Activated T-helper 17 cell treated with anti-CD3 and anti-CD28 coated beads, Interleukin-2, amount 50 U/mL, for 72 hours (primary cell): ENCODE data around the gene SP140L. TPM values are rescaled to one million over a fixed set of nuclear protein-coding genes. Genes with fewer than 3 reads are reported as not detected.
A peak's percentile ranks its signal among the peaks of the same experiment; 100 is the strongest.
"Not testable (repeated sequence)": the region's sequence is repeated elsewhere in the genome, so short reads cannot be mapped to it uniquely, and the experiment has no call there.

Experiments
- ATAC-seq: fragments of 150-1000 bp; cut with Tn5 transposase; replicated peaks from 2 replicates; pipeline ENCODE4 v1.10.0; 2021; ENCODE audit warnings: mild to moderate bottlenecking, moderate library complexity
- H3K27ac Mint-ChIP-seq: one replicate; pipeline ENCODE4 v1.8.0; 2022; ENCODE audit warnings: mixed read lengths
- H3K27me3 Mint-ChIP-seq: one replicate; pipeline ENCODE4 v1.8.0; 2022; ENCODE audit warnings: mixed read lengths
- H3K36me3 Mint-ChIP-seq: one replicate; pipeline ENCODE4 v1.8.0; 2022; ENCODE audit warnings: low read depth, mild to moderate bottlenecking, mixed read lengths
- H3K4me1 Mint-ChIP-seq: one replicate; pipeline ENCODE4 v1.8.0; 2022; ENCODE audit warnings: mixed read lengths
- H3K4me3 Mint-ChIP-seq: one replicate; pipeline ENCODE4 v1.8.0; 2022; ENCODE audit warnings: mild to moderate bottlenecking, mixed read lengths
- H3K9me3 Mint-ChIP-seq: one replicate; pipeline ENCODE4 v1.8.0; 2022; ENCODE audit warnings: mixed read lengths
- total RNA-seq, 2 donors: library from RNA; stranded (reverse); gene quantifications; one replicate each; pipeline ENCODE4 v1.2.3, GENCODE V29; 2022

SP140L gene
- 10 to 100 TPM; 45.1 to 70.4 TPM for total RNA-seq

- H3K36me3 Mint-ChIP-seq: peaks cover 47% of the 10 kb centered on the region
- H3K4me1 Mint-ChIP-seq: peaks cover 44% of the 10 kb centered on the region
- H3K27ac Mint-ChIP-seq: peak within 1 kb of the TSS; percentile 99
- ATAC-seq: peak; percentile 98
- no peaks in the 10 kb centered on the region for H3K27me3 Mint-ChIP-seq
- H3K9me3 Mint-ChIP-seq: no peaks in the 10 kb centered on the region
- peak within 1 kb of the TSS; percentile 100 for H3K4me3 Mint-ChIP-seq
Measured at GRCh38 chr2:230326453-230327417, at the start of gene SP140L. TSS of gene SP140L (plus strand) at chr2:230327193. CDS start at chr2:230327270, 77 bp downstream.

DNA sequence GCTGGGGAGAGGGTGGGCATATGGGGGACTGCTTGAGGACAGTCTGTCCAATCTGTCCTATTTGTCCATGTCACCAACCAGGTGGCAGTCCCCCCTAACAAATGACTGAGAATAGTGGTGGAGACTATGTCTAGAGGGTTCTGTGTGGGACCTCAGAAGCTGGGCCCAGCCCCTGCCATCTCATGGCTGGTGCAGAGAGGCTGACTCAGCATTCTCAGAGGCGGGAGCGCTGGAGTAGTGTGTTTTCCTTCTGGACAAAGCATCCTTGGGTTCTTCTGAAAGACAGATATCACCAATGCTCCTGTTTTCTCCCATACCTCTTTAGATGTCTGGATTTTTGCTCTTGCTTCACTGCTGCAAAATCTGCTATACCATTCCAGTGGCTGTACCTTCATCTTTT, 44.1 kb upstream of the SP140L start:
- H3K36me3 Mint-ChIP-seq: peaks cover 70% of the 10 kb centered on the region
- no peaks in the 10 kb centered on the region for H3K9me3 Mint-ChIP-seq
- no peak overlapping the region for H3K27ac Mint-ChIP-seq
- ATAC-seq: no peak
- no peaks in the 10 kb centered on the region for H3K27me3 Mint-ChIP-seq
- peaks cover 3% of the 10 kb centered on the region for H3K4me1 Mint-ChIP-seq
- H3K4me3 Mint-ChIP-seq: no peak overlapping the region

GRCh38 chr2:230286048-230286447, 40.9 kb upstream of the SP140L start:
- Mint-ChIP-seq H3K27ac (no peak overlapping the region), H3K36me3 (peaks cover 71% of the 10 kb centered on the region), H3K9me3 (no peaks in the 10 kb centered on the region), H3K4me1 (peaks cover 15% of the 10 kb centered on the region), H3K27me3 (no peaks in the 10 kb centered on the region), H3K4me3 (no peak overlapping the region)
- ATAC-seq: no peak

DNA sequence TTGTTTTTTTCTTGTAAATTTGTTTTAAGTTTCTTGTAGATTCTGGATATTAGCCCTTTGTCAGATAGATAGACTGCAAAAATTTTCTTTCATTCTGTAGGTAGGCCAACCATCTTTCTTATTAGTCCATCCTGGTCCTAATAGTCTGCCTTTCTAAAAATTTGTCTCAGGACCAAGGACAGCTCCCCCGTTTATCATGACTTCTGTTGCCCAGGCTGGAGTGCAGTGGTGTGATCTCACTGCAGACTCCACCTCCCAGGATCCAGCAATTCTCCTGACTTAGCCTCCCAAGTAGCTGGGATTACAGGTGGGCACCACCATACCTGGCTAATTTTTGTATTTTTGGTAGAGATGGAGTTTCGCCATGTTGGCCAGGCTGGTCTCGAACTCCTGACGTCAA, 37.7 kb upstream of the SP140L start:
- H3K27me3 Mint-ChIP-seq, H3K9me3 Mint-ChIP-seq, ATAC-seq, H3K4me3 Mint-ChIP-seq, H3K27ac Mint-ChIP-seq: not testable (repeated sequence)
- Mint-ChIP-seq H3K4me1 (peaks cover 26% of the 10 kb centered on the region), H3K36me3 (peaks cover 95% of the 10 kb centered on the region)

DNA sequence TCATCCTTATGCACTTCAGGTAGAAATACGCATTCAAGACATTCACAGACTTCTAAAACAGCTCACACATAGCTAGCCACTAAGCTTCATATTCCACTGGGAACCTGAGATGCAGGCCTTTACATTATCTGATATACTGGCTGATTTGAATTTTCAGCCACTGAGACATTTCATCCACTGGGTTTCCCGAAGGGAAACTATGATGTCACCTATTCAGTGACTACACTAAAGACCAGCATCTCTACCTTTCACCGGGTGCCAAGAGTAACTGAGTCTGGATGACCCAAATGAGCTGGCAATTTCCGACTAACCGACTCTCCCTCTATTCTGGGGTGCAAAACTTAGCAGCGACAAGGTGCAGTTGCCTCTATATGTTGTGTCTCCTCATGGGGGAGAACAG, 31.8 kb upstream of the SP140L start:
- Mint-ChIP-seq H3K4me1 (peaks cover 12% of the 10 kb centered on the region), H3K36me3 (peaks cover 100% of the 10 kb centered on the region), H3K9me3 (no peaks in the 10 kb centered on the region), H3K4me3 (no peak overlapping the region), H3K27me3 (no peaks in the 10 kb centered on the region), H3K27ac (no peak overlapping the region)
- ATAC-seq: no peak

GRCh38 chr2:230296917-230297316, 30.1 kb upstream of the SP140L start:
- Mint-ChIP-seq H3K4me1 (peaks cover 12% of the 10 kb centered on the region), H3K27ac (no peak overlapping the region), H3K4me3 (no peak overlapping the region), H3K27me3 (no peaks in the 10 kb centered on the region), H3K36me3 (peaks cover 100% of the 10 kb centered on the region), H3K9me3 (peaks cover 4% of the 10 kb centered on the region)
- ATAC-seq: no peak

DNA sequence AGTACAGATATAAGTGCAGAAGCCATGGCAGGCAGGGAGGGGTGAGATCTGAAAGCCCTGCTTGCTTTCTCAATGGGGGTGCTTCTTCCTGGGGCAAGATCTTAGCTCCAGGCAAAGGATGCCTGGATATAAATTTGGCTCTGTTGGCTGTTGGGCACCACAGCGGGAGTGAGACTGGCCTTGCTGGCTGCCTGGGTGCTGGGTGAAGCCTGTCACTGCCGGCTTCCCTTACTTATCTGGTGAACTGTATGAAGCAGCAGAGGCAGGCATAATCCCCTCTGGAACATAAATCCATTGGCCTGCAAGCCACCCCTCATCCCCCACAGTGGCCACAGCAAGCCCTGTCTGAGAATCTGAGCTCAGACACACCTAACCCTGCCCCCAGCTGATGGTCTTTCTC, 27.4 kb upstream of the SP140L start:
- Mint-ChIP-seq H3K27me3 (no peaks in the 10 kb centered on the region), H3K27ac (no peak overlapping the region), H3K9me3 (peaks cover 11% of the 10 kb centered on the region), H3K36me3 (peaks cover 82% of the 10 kb centered on the region), H3K4me3 (no peak overlapping the region), H3K4me1 (peaks cover 7% of the 10 kb centered on the region)
- ATAC-seq: no peak

DNA sequence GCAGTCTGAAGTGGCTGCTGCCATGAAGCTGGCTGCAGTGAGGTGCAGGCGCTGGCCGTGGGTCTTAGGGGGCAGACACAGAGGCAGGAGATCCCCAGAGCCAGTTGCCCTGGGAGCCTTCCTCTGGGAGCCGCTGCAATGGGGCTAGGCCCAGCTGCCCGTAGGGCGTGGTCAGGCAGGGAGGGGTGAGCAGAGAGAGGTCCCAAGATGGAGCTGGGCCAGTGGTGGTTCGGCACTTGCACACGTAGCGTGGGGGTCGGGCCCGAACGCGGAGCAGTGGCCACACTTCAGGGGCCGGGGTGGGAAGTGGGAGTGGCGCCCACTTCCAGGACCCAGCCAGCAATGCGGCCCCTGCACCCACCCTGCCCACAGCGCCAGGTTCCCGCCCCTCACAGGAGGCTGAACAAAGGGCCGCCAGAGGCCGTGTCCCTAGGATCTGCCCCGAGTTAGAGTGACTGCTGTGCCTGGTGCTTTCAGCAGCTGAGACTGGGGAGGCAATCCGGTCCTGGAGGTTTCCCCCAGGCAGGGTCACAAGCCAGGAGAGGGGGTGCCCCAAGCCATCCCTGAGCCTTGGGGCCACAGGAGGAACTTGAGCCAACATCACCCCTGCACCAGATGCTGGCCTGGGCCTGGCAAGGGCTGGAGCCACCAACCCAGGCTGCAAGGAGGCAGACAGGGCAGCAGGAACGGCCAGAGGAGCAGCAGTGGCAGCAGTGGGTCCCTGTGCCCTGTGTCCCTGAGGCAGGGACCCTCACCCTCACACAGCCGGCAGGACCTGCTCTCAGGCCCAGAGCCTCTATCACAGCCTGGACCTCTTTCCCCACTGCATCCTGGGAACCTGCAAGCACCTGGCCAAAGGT, 21.3 kb upstream of the SP140L start:
- Mint-ChIP-seq H3K9me3 (peaks cover 11% of the 10 kb centered on the region), H3K36me3 (peaks cover 43% of the 10 kb centered on the region), H3K4me3 (no peak overlapping the region), H3K27me3 (no peaks in the 10 kb centered on the region), H3K27ac (no peak overlapping the region), H3K4me1 (peaks cover 7% of the 10 kb centered on the region)
- no peak for ATAC-seq

DNA sequence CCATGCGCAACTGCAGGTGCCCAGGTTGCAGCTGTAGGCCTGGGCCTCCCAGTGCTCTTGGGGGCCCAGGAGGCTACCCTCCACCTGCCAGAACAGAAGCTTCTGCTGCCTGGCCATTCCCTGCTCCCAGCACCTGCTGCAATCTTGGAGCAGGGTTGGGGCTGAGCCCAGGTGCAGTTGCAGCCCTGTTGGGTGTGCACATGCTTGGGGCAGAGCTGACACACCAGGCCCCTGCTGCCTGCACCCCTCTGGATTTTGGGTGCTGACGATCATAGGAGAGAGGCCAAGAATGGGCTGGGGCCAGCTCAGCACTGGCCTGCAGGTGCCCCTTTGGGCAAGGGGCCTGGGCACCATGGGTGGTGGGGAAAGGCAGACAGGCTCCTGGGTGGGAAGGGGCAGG, 20.5 kb upstream of the SP140L start:
- Mint-ChIP-seq H3K4me3 (no peak overlapping the region), H3K36me3 (peaks cover 36% of the 10 kb centered on the region), H3K4me1 (peaks cover 7% of the 10 kb centered on the region), H3K27ac (peak overlapping the region; percentile 70), H3K9me3 (peaks cover 11% of the 10 kb centered on the region), H3K27me3 (no peaks in the 10 kb centered on the region)
- ATAC-seq: no peak

DNA sequence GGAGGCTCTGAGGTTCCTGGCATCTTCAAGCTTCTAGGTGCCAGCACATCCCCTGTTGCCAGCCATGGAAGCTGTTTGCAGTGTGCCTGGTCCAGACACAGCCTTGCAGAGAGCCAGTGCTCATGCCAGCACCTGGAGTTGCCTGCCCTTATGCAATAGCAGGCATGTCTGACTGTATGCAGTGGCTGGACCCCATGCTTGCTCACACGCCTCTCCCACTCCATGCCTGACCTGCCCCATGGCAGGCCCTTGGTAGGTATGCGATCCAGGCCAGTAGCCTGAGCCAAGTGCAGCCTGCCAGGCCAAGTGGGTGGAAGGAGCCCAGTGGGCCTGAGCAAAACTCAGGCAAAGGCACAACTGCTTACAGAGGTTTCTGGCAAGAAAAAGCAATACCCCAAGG, 19.5 kb upstream of the SP140L start:
- Mint-ChIP-seq H3K9me3 (peaks cover 8% of the 10 kb centered on the region), H3K4me3 (no peak overlapping the region), H3K27ac (no peak overlapping the region), H3K4me1 (peaks cover 7% of the 10 kb centered on the region), H3K27me3 (no peaks in the 10 kb centered on the region), H3K36me3 (peaks cover 43% of the 10 kb centered on the region)
- no peak for ATAC-seq

DNA sequence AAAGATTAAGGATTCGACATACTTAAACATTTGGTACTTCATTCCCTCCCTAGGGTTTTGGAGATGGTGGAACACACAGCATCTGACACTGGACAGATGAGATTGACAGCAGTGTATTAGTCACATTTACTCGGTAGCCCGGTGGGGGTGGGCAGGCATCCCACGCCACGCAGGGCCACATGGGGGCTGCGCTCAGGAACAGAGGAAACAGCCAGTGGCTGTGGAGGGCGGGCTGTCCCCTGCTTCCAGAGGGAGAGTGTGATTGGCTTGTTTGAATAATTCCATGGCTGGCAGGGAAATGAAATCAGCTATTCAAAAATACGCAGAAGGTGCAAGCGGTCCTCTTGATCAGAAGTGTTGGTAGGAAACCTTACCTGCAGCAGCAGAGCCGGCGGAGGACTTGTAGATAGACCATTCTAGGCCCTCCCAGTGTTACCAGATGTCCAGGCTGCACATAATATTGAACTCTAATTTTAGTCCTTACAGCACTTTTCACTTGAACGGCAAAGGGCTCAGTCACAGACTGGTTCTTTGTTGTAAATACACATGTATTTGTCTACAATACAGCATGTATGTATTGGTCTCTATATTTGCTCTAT, 18.5 kb upstream of the SP140L start:
- Mint-ChIP-seq H3K27ac (no peak overlapping the region), H3K9me3 (no peaks in the 10 kb centered on the region), H3K4me3 (no peak overlapping the region), H3K4me1 (no peaks in the 10 kb centered on the region), H3K27me3 (no peaks in the 10 kb centered on the region), H3K36me3 (peaks cover 45% of the 10 kb centered on the region)
- ATAC-seq: no peak

DNA sequence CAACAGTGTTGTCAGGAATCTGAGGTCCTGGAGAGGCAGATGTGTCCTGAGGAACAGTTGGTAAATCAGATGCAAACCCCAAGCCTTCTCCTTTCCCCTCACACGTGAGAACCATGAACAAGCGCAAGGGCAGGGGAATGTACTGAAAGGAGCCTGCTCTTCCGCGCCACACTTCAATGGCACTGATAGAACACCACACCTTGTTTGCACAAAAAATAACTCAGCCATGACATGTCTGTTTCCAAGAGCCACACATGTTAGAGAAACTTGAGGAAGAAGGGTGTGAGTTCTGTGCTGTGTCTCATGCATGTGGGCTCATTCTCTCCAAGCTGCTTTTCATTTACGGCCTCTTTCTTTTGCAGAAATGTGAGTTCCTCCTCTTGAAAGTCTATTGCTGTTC, 16.2 kb upstream of the SP140L start:
- H3K36me3 Mint-ChIP-seq: peaks cover 53% of the 10 kb centered on the region
- H3K27ac Mint-ChIP-seq, H3K27me3 Mint-ChIP-seq, H3K4me1 Mint-ChIP-seq, H3K4me3 Mint-ChIP-seq, ATAC-seq, H3K9me3 Mint-ChIP-seq: not testable (repeated sequence)

- H3K36me3 Mint-ChIP-seq: peaks cover 57% of the 10 kb centered on the region
- H3K9me3 Mint-ChIP-seq, ATAC-seq, H3K4me1 Mint-ChIP-seq, H3K27me3 Mint-ChIP-seq, H3K27ac Mint-ChIP-seq, H3K4me3 Mint-ChIP-seq: not testable (repeated sequence)
Measured at GRCh38 chr2:230311634-230312033, 15.4 kb upstream of the SP140L start.

DNA sequence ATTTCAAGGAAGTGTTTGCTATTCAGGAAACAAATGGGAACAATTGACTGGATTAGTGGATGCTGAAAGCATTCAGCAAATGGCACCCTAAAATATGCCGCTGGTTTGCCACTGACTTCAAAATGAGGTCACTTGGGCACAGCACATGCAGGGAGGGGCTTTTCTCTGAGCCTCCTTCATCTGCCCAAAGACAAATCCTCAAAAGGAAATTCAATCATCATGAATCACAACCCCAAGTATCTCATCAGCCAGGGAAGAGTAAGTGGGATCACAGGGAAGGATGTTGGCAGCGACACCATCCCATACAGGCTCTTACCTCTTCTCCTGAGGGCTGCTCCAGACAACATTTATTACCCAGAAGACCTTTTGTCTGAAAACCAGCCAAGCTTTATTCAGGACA, 14.4 kb upstream of the SP140L start:
- peaks cover 57% of the 10 kb centered on the region for H3K36me3 Mint-ChIP-seq
- ATAC-seq: no peak

More for the DNA sequence above, 14.4 kb upstream of the SP140L start:
- Mint-ChIP-seq H3K27ac (no peak overlapping the region), H3K9me3 (peaks cover 6% of the 10 kb centered on the region), H3K27me3 (no peaks in the 10 kb centered on the region), H3K4me3 (no peak overlapping the region), H3K4me1 (peaks cover 7% of the 10 kb centered on the region)
